Esophagus squamous epithelium (tissue), 5 donors: ENCODE measurements around the gene KDM5B. TPM values are rescaled to one million over a fixed set of nuclear protein-coding genes. Genes with fewer than 3 reads are reported as not detected.

ENCODE experiments used
- DNase-seq: peaks from one replicate; lab custom pipeline; 2025; lab: John Stamatoyannopoulos, UW
- H3K27ac ChIP-seq, 4 donors: fragments of 200-600 bp; sonication (generic); one replicate each; pipeline ENCODE4 v1.5.1; 2016 to 2019; ENCODE audit warnings: mild to moderate bottlenecking in 1 of 4
- H3K27me3 ChIP-seq, 4 donors: fragments of 200-600 bp; sonication (generic); 1 replicate in 3 of 4; 2 replicates in 1 of 4; pipeline versions ENCODE4 v1.5.1 to v1.6.0; 2017 to 2021; ENCODE audit warnings: antibody characterized with exemption in 1 of 4
- H3K36me3 ChIP-seq, 3 donors: fragments of 200-600 bp; sonication (generic); one replicate each; pipeline ENCODE4 v1.5.1; 2016 to 2019
- H3K4me1 ChIP-seq, 3 donors: fragments of 200-600 bp; sonication (generic); one replicate each; pipeline ENCODE4 v1.5.1; 2017 to 2019
- H3K4me3 ChIP-seq, 4 donors: fragments of 200-600 bp; sonication (generic); 1 replicate in 3 of 4; 2 replicates in 1 of 4; pipeline ENCODE4 v1.5.1; 2016 to 2019; ENCODE audit warnings: mild to moderate bottlenecking in 2 of 4, moderate library complexity in 1 of 4
- H3K9me3 ChIP-seq, 3 donors: fragments of 200-600 bp; sonication (generic); one replicate each; pipeline ENCODE4 v1.5.1; 2016 to 2019
- POLR2A ChIP-seq, 4 donors: fragments of 450-650 bp; IDR thresholded peaks; one replicate each; pipeline ENCODE4 v1.6.1; 2017; ENCODE audit warnings: antibody characterized with exemption in 4 of 4, mild to moderate bottlenecking in 4 of 4, moderate library complexity in 3 of 4
- WGBS, 2 donors: methylation state at CpG; one replicate each; pipeline ENCODE4 v1.1.5; 2018; 5-methylcytosine and 5-hydroxymethylcytosine counted together
- intact Hi-C: fragments of 100-400 bp; cut with DNase I; formaldehyde crosslinking; loops from one replicate; pipeline ENCODE4 v1.15.0; 2022
- total RNA-seq, 4 donors: library from RNA; depleted of rRNA; stranded (reverse); fragments of >200 nt; gene quantifications; one replicate each; pipeline ENCODE4 v1.1.0, GENCODE V29; 2016
- TF ChIP-seq, protein P1 (sequence below), 6 experiments: fragments of 450-650 bp in 4 of 6; fragments of 200-600 bp in 2 of 6; sonication (generic) in 2 of 6; IDR thresholded peaks; one replicate each; pipeline ENCODE4 v1.5.1; 2016 to 2019; ENCODE audit warnings: antibody characterized with exemption in 6 of 6, mild to moderate bottlenecking in 4 of 6, moderate library complexity in 4 of 6
- donor health status: DM: yes; HTN: yes; CAD: no.

Gene KDM5B
- total RNA-seq, 4 donors from 2014 or later = 41.2 to 88.9 (median 60.3) TPM

- H3K27ac ChIP-seq = peak within 1 kb of the TSS; percentile 78 to 92 (median 91)
- H3K36me3 ChIP-seq = no peaks in the 10 kb centered on the region
- peaks cover 16 to 76% (median 24%) of the 10 kb centered on the region in 3 donors for H3K4me1 ChIP-seq
- 0% methylated on average over 15 to 20 of the region's 53 CpGs for WGBS, 2 donors
- intact Hi-C loops = no loop called here
- peak within 1 kb of the TSS; percentile 47 to 90 (median 72) for H3K4me3 ChIP-seq
- DNase-seq = peak; percentile 84
- no peaks in the 10 kb centered on the region for H3K27me3 ChIP-seq
- TF ChIP-seq POLR2A (IDR thresholded peaks at IDR 0.05) = peak in 3 of 4 donors; percentile 71 to 83 (median 83)
- TF ChIP-seq, protein P1, sequence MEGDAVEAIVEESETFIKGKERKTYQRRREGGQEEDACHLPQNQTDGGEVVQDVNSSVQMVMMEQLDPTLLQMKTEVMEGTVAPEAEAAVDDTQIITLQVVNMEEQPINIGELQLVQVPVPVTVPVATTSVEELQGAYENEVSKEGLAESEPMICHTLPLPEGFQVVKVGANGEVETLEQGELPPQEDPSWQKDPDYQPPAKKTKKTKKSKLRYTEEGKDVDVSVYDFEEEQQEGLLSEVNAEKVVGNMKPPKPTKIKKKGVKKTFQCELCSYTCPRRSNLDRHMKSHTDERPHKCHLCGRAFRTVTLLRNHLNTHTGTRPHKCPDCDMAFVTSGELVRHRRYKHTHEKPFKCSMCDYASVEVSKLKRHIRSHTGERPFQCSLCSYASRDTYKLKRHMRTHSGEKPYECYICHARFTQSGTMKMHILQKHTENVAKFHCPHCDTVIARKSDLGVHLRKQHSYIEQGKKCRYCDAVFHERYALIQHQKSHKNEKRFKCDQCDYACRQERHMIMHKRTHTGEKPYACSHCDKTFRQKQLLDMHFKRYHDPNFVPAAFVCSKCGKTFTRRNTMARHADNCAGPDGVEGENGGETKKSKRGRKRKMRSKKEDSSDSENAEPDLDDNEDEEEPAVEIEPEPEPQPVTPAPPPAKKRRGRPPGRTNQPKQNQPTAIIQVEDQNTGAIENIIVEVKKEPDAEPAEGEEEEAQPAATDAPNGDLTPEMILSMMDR (IDR thresholded peaks at IDR 0.05) = no peak
- no peaks in the 10 kb centered on the region for H3K9me3 ChIP-seq
Measured at GRCh38 chr1:202810615-202811295, 2.5 kb upstream of the KDM5B start, which contains the start of gene PCAT6. Gene PCAT6 (plus strand): TSS chr1:202810954.

GRCh38 chr1:202810193-202810614 lies 2.0 kb upstream of the KDM5B start:
- H3K27me3 ChIP-seq = no peaks in the 10 kb centered on the region
- intact Hi-C loops = no loop called here
- no peaks in the 10 kb centered on the region for H3K9me3 ChIP-seq
- H3K4me3 ChIP-seq = peak overlapping the region; percentile 47 to 90 (median 72)
- H3K27ac ChIP-seq = peak overlapping the region; percentile 78 to 92 (median 91)
- no peak for TF ChIP-seq POLR2A (IDR thresholded peaks at IDR 0.05)
- TF ChIP-seq, protein P1 (IDR thresholded peaks at IDR 0.05) = no peak
- peaks cover 16 to 78% (median 27%) of the 10 kb centered on the region in 3 donors for H3K4me1 ChIP-seq
- DNase-seq = no peak
- WGBS, 2 donors = 5 to 11% methylated on average over 13 of the region's 13 CpGs
- no peaks in the 10 kb centered on the region for H3K36me3 ChIP-seq

DNA sequence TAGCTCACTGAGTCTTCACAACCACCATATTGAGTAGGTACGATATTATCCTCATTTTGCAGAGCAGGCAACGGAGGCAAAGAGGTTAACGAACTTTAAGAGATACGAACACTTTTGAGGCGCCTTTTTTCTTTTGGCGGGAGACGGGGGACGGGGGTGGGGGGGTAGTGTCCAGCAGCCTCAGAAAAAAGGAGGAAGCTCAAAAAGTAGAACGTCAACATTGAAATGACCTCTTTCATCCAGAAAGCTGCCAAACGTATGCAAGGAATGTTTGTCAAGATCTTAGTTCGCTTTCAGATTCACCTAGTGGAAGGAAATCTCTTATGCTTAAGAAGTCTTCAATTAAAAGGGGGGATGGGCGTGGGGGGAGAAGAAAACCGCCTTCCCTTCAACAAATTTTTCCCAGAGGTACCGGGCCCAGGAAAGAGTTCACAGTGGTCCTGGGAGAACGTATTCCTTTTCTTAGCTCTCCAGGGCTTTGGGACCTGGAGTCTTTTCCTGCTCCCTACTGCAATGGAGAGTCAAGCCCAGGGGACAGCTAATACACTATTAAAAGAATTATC lies 1.5 kb upstream of the KDM5B start:
- Histone ChIP-seq H3K4me3 (peak overlapping the region in 2 of 4 donors; percentile 75 to 90), H3K4me1 (peaks cover 16 to 78% (median 27%) of the 10 kb centered on the region in 3 donors), H3K36me3 (no peaks in the 10 kb centered on the region), H3K27ac (peak overlapping the region in 2 of 4 donors; percentile 91), H3K27me3 (no peaks in the 10 kb centered on the region), H3K9me3 (no peaks in the 10 kb centered on the region)
- no peak for DNase-seq
- TF ChIP-seq POLR2A (IDR thresholded peaks at IDR 0.05) = no peak
- TF ChIP-seq, protein P1 (IDR thresholded peaks at IDR 0.05) = no peak
- intact Hi-C loops = no loop called here
- 63 to 67% methylated on average over 14 to 15 of the region's 15 CpGs for WGBS, 2 donors

DNA sequence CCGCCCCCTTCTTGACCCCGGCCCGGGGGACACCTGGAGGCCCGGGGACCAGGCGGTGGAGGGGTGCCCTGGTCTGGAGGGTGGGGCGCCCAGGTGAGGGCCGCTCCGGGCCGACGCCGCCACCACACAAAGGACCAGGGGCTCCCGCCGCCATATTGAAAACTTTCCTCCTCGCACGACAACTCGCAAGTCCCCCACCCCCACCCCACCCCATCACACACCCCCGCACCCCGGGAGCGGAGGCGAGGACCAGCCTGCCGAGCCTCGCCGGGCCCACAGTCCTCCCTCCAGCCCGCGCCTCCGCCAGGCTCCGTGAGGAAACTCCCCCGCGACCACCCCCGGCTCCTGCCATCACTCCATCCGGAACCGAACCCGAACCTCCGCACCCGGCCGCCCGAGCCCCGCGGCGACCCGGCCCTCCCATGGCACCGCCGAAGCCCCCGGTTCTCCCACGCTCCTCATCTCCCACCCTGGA lies 733 bp downstream of the KDM5B start:
- Histone ChIP-seq H3K27me3 (no peaks in the 10 kb centered on the region), H3K36me3 (no peaks in the 10 kb centered on the region), H3K9me3 (no peaks in the 10 kb centered on the region), H3K27ac (peak overlapping the region; percentile 90 to 95 (median 94)), H3K4me1 (peaks cover 11 to 82% (median 31%) of the 10 kb centered on the region in 3 donors), H3K4me3 (peak overlapping the region; percentile 79 to 88 (median 80))
- no peak for DNase-seq
- intact Hi-C loops = no loop called here
- TF ChIP-seq POLR2A (IDR thresholded peaks at IDR 0.05) = no peak
- TF ChIP-seq, protein P1 (IDR thresholded peaks at IDR 0.05) = no peak
- WGBS, 2 donors = no CpG with 5 or more reads among the region's 45 CpGs
